AG08396 (cell line): Measurements from ENCODE around the gene LCE2A.
"Not testable (repeated sequence)": the region's sequence is repeated elsewhere in the genome, so short reads cannot be mapped to it uniquely, and the experiment has no call there.

Source experiments
- DNase-seq: peaks from one replicate; pipeline ENCODE4 v3.0.0; 2012; ENCODE audit warnings: low spot score, mixed read lengths

LCE2A gene, protein sequence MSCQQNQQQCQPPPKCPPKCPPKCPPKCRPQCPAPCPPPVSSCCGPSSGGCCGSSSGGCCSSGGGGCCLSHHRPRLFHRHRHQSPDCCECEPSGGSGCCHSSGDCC

DNA sequence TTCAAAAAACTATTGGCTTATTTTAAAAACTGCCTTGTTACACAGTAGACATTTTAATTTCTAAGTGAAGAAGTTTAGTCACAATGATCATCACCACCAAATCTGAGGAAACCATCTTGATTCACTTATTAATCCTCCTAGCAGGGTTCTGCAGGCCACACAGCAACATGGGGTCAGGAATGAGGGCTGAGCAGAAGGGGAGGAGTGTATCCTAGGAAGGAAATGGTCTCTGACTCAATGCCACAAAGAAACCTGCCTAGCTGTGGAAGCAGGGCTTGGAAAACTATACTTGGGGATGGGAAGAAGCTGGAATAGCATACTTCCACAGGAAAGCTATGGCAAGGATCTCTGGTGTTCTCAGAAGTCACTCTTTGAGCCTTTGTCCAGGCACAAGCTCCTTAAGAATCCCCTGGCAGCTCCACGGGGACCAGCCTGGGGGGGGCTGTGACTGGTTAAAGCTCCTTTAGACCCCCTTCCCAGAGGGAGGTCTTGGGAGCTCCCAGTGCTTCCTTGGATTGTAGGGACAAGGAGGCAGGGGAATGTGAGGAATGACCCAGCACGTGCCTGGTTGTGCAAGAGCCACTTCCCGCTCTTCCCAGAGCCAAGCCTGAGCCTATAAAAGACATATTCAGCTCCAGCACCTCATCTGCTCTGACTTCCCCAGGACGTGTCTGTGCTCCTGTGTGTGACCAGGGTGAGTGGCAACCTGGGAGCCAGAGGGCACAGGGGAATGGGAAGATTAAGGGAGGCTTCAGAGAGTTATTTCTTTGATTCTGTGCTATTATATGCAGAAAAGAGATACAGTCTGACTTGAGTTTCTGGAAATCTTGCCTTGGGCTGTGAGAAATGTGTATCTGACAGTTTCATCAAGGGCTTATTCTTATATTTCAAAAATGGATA lies at the start of gene LCE2A:
Gene LCE2A (plus strand): TSS at position 645 of the 900 bp plus-strand sequence. CDS start 557 bp downstream, outside the sequence.
- peak; percentile 34 for DNase-seq

DNA sequence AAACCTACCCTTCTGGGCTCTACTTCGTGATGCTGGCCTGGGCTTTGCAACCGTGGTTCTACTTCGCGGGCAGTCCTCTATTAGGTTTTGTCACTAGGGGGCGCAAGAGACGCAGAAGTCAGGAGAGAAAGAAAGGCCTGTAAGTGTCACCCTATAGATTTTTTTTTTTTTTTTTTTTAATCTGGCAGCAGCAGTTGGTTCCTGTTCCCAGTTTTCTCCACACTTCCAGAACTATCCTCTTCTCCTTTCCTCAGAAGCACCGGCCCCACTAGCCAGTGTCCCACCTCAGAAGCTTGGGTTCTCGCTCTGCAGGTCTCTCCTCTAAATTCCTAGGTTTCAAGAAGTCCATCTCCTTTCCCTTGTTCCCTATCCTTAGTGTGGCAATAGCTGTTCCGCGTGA lies 44.0 kb upstream of the LCE2A start:
- peak; percentile 73 for DNase-seq

DNA sequence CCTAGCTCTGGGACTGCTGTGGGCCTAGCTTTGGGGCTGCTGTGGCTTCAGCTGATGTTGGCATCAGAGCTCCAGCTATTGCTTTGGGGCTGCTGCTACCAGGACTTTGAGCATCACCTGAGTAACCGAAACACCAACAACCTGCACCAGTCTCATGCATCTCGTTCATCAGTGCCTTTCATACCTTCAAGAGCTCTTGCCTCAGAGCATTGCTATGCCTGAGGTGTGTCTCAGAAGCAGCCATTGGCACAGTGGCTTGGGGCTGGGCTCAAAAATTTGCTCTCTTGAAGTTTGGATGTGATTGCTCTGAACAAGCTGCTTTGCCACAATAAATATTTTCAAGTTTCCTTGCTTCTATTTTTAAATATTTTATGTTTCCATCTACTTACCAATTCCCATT lies 41.7 kb upstream of the LCE2A start:
- DNase-seq, result no peak

DNA sequence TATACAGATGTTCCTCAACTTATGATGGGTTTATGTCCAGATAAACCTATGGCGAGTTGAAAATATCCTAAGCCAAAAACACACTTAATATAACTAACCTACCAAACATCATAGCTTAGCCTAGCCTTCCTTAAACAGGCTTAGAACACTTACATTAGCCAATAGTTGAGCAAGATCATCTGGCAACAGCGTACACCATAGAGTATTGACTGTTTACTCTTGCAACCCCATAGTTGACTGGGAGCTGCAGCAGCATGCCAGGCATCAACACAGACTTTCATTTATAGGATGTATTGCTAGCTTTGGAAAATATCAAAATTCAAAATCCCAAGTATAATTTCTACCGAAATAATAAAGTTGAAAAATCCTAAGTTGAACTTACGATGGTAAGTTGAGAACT lies 40.5 kb upstream of the LCE2A start:
- no peak for DNase-seq

DNA sequence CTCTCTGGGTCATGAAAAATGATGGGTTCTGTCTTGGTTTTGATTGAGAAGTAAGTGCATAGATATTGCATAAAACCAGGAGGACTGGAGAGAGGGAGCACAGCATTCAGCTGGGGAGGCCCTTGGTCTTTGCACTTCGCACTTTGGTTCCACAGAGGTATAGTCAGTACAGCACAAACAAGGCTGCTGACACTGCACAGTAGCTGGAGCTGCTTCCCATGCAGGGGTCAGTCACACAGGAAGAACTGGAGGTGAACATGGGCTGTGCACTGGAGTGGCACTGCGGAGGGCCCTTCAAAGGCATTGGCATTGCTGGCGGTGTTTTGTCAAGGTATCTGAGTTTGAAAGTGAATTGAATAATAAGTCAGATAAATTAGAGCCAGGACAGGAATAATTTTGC lies 39.5 kb upstream of the LCE2A start:
- no peak for DNase-seq

DNA sequence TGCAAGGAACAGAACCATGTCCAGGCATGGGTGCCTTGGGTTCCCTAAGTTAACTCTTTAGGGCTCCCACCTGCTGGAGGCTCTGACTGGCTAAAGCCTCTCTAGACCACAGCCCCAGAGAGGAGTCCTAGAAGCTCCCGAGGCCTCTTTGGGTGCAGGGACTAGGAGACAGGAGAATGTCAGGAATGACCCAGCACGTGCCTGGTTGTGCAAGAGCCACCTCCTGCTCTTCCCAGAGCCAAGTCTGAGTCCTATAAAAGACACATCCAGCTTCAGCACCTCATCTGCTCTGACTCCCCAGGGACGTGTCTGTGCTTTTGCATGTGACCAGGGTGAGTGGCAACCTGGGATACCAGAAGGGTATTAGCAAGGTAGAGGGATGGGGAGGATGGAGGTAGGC lies 35.0 kb upstream of the LCE2A start, which contains the start of gene LCE2D:
Gene LCE2D (plus strand): TSS at position 283 of the 400 bp plus-strand sequence. CDS start 726 bp downstream, outside the sequence.
- no peak for DNase-seq

DNA sequence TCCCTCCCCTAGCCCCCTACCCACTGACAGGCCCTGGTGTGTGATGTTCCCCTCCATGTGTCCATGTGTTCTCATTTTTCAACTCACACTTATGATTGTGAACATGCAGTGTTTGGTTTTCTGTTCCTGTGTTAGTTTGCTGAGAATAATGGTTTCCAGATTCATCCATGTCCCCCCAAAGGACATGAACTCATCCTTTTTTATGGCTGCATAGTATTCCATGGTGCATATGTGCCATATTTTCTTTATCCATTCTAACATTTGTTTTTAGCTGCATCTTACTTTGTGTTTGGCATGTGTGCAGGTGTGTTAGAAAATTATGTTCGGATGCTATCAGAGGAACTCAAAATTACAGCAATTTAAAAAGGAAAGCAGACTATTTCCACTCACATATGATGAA lies 32.0 kb upstream of the LCE2A start:
- DNase-seq, result not testable (repeated sequence)

DNA sequence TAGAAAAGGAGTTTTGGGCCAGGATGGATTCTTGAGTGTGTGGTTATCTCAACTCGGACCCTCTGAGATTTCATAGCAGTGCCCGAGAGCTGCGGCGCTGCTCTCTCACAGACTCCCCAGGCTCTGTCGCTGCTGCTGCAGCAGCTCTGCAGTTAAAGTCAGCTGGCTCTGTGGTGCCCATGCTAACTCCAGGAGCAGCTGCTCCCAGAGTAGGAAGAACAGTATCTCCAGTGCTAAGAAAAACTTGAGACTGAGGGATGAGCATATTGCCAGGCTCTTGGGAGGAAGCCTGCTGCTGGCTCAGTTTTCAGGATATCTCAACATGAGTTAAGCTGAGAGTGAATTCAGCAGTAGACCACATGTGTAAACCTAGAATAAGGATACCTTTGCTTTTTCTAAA lies 30.5 kb upstream of the LCE2A start:
- no peak for DNase-seq

DNA sequence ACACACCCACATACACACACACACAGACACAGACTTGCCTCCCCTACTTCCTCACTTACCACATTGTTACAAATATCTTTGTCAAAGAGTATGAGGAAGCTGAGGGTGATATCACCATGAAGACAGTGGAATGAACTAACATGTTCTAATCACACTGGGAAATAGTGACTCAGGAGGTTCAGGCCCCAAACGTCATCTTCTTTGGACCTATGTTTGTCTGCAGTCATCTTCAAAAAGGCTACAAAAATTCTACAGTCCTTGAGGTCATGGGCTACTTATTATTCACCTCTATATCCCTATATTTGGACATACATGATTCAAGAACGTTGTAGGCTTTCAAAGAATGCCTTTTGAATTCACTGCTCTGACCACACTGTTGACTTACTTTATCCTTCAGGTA lies 25.1 kb upstream of the LCE2A start:
- no peak for DNase-seq

DNA sequence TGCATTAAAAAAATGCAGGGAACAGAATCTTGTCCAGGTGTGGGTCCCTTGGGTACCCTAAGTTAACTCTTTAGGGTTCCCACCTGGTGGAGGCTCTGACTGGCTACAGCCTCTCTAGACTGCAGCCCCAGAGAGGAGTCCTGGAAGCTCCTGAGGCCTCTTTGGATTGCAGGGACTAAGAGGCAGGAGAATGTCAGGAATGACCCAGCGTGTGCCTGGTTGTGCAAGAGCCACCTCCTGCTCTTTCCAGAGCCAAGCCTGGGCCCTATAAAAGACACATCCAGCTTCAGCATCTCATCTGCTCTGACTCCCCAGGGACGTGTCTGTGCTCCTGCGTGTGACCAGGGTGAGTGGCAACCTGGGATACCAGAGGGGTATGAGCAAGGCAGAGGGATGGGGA lies 23.2 kb upstream of the LCE2A start, which contains the start of gene LCE2C:
Gene LCE2C (plus strand): TSS at position 297 of the 400 bp plus-strand sequence. CDS start 737 bp downstream, outside the sequence.
- DNase-seq, result not testable (repeated sequence)

DNA sequence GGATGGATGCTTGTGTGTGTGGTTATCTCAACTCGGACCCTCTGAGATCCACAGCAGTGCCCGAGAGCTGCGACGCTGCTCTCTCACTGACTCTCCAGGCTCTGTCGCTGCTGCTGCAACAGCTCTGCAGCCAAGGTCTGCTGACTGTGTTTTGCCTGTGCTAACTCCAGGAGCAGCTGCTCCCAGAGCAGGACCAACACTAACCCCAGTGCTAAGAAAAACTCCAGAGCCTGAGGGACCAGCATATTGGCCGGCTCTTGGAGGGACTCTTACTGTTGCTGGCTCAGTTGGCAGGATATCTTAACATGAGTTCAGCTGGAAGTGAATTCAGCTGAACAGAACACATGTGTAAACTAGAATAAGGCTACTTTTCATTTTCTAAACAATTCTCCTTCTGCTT lies 18.7 kb upstream of the LCE2A start:
- no peak for DNase-seq

DNA sequence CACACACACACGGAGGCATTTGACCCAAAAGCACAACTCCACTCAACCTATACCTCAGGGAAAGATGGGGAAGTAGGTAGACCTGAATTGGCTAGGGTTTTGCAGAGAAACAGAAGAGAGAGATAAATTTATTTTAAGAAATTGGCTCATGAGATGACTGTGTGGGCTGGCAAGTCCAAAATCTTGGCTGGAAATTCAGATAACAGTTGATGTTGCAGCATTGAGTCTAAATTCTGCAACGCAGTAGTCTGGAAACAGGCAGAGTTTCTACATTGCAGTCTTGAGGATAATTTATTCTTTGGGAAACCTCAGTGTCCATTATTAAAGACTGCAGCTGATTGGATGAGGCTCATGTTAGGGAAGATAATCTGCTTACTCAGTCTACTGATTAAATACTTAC lies 16.5 kb upstream of the LCE2A start:
- no peak for DNase-seq

DNA sequence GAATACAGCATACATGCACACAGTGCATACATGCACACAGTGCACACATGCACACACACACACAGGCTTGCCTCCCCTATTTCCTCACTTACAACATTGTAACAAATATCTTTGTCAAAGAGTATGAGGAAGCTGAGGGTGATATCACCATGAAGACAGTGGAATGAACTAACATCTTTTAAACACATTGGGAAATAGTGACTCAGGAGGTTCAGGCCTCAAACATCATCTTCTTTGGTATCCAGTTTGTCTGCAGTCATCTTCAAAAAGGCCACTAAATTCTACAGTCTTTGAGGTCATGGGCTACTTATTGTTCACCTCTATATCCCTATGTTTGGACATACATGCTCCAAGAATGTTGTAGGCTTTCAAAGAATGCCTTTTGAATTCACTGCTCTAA lies 14.3 kb upstream of the LCE2A start:
- DNase-seq, result no peak

DNA sequence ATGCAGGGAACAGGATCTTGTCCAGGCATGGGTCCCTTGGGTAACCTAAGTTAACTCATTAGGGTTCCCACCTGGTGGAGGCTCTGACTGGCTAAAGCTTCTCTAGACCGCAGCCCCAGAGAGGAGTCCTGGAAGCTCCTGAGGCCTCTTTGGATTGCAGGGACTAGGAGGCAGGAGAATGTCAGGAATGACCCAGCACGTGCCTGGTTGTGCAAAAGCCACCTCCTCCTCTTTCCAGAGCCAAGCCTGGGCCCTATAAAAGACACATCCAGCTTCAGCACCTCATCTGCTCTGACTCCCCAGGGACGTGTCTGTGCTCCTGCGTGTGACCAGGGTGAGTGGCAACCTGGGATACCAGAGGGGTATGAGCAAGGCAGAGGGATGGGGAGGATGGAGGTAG lies 12.3 kb upstream of the LCE2A start, which contains the start of gene LCE2B:
Gene LCE2B (plus strand): TSS at position 301 of the 400 bp plus-strand sequence. CDS start 721 bp downstream, outside the sequence.
- not testable (repeated sequence) for DNase-seq

DNA sequence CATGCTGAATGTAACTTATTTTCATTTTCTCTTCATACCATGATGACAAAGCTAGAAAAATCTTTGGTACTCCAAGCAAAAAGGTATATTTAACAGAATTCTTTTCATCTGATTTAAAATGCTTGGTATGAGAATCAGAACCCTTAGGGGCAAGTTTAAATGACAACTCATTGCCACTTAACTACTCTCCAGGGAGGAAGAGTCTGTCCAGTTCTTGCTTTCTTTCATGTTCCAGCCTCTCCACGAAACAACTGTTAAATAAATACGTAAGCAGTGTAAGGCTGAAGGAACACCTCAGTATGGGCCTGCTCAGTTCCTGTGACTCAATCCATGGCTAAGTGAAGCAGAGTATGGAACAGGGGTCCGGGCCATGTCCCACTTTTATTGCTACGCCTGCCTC lies 1.6 kb downstream of the LCE2A start:
- no peak for DNase-seq

DNA sequence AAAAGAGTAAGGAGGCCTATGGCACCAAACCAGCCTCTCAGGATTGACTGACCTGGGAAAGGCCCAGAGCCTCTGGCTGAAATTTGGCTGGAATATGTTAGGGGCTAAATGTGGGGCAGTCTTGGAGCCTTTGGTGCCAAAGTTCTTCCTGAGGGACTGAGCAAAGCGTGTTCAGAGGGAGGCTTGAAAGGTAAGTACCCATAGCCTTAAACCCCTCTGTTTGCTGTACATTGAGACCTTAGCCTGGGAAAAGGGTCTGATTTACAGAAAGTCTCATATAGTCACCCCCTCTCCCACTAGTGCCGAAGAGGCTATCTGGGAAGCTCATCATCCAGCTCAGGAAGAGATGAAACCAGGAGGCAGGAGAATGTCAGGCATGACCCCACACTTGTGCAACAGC lies 9.7 kb downstream of the LCE2A start, which contains the start of gene LCE4A:
Gene LCE4A (plus strand): TSS at position 301 of the 400 bp plus-strand sequence. CDS start 916 bp downstream, outside the sequence.
- no peak for DNase-seq

DNA sequence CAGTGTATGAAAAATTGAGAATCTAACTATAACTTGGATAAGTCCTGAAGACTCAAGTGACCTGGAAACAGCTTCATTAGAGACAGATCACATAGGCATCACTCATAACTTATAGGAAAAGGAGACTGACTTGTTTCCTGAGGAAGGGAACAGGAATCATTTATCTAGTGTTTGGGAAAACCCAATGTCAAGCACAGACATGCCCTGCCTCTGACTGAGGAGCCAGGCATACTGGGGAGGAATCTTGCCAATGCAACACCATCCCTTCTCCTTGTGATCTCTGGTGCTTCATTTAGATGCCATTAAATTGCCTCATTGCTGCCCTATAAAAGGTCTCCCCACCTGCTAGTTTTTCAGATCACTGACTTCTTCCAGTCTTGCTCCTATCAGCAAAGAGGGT lies 20.1 kb downstream of the LCE2A start:
- no peak for DNase-seq

DNA sequence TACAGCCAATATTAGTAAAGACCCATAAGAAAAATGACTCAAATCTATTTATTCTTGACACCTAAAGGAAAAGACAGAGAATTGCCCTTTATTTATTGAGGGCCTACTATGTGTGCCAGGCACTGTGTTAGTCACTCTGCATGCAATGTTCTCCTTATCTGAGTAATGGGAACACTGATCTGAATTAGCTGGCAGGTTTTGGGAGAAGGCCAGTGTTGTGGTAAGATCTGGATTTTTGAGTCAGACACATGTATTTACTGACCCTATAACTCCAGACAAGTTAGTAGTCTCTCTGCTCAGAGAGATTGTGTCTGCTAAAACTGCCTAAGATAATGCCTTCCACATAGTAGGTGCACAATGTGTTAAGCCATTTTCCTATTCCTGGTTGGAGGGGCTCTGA lies 27.1 kb downstream of the LCE2A start:
- DNase-seq, result no peak

DNA sequence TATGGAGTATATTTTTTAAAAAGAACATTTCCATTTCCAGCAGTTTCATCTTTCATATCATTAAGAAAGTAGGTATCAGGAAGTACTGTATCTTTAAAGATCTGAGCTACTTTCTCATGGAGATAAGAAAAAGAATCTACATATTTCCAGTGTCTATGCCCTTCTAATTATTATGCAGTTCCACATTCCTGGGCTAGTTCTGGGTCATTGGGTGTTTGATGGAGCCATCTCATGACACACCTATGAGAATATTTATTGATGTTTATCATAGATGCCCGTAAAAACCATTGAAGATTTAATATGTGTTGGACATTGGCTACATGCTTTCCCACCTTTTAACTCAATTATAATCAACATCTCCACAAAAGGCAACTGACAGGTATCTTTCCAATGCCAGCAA lies 30.8 kb downstream of the LCE2A start:
- no peak for DNase-seq

DNA sequence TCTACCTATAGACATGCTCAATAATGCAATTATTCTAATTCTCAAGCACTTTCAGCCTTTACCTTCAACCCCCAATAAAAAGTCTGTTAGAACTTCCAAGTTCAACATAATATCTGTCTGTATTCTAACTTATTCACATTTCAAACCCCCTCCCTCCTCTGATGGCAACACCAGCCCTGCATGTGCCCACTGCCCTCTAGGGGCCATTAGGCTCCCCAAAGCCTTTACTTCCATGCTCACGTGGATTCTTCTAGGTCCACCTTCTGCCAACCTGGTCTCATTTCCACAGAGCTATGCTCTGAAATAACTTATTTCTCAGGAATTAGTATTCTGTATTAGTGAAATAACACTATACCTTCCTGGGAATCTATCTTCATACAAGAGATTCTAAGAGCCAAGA lies 37.5 kb downstream of the LCE2A start:
- DNase-seq, result no peak

DNA sequence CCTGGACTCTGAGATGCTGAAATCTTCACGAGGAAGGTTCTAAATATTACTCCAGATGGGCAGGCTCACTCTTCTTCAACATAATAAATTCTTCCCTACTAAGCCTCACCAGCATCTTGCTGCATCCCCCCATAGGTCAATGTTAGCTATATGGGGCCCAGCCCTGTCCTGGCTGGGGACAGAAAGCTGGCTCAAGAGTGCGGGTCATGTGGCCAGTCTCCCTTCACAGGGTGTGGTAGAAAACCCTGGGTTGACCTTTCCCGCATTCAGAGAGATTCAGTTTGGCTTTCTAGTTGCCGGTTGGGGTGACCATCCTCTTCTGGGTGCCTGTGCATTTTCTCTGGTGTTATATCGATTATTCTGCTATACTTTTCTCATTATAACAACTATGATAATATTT lies 39.9 kb downstream of the LCE2A start:
- no peak for DNase-seq

DNA sequence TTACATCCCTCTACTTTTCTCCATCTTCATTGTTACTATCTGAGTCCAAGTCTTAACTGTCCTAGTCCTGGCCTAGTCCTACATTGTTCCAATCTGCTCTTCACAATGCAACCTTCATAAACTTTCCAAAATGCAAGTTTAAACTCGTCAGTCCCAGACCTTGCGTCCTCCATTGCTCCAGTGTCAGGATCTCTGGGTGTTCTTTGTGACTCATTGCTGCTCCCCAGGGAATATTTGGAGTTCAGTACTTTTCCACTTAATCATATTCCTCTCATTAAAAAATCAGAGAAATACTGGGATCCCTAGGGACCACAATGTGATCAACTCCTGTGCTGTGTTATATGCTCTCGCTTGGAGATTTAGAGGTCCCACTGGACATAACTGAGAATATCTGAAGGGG lies 41.7 kb downstream of the LCE2A start:
- DNase-seq, result no peak

DNA sequence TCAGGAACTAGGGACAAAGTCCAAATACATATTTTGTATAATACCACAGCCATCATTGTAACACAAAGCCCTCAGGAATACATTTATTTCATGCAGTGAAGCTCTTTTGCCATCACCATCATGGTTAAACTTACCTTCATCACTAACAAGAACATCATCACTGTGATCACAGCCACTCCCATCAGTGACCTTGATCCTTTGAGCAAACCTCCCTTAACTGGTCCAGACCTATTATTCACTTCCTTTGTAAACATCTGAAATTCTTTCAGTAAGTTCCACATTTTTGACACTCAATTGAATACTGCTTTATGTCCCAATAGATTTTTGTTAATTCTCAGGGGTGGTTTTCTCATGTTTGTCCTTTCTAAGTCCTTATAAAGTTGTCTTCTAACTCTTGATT lies 43.5 kb downstream of the LCE2A start:
- no peak for DNase-seq
